HepG2 (cell line): ENCODE data around the gene AP5Z1. TPM values are rescaled to one million over a fixed set of nuclear protein-coding genes. Genes with fewer than 3 reads are reported as not detected.

Experiments used
- CBX2 ChIP-seq, 2 experiments: fragments of 200-600 bp in 1 of 2; sonication (generic); formaldehyde crosslinking in 1 of 2; IDR thresholded peaks; 2 replicates each; pipeline versions ENCODE4 v1.7.0 to v1.8.1; 2018 to 2022; ENCODE audit warnings: low read depth in 2 of 2, low read length in 1 of 2, mild to moderate bottlenecking in 1 of 2, missing genetic modification reagents in 1 of 2
- DNMT1 ChIP-seq: sonication (generic); formaldehyde crosslinking; IDR thresholded peaks from 2 replicates; pipeline ENCODE4 v1.5.1; 2020; ENCODE audit warnings: mild to moderate bottlenecking, missing genetic modification reagents
- FOXA1 ChIP-seq, 2 experiments: fragments of 450-650 bp in 1 of 2; sonication (generic) in 1 of 2; formaldehyde crosslinking in 1 of 2; IDR thresholded peaks; 2 replicates each; pipeline versions ENCODE4 v1.4.0 to v1.6.1; 2016 to 2020; ENCODE audit warnings: missing genetic modification reagents in 1 of 2
- FOXC1 ChIP-seq: sonication (generic); formaldehyde crosslinking; IDR thresholded peaks from 2 replicates; pipeline ENCODE4 v1.8.0; 2022; ENCODE audit warnings: mild to moderate bottlenecking, missing genetic modification reagents, borderline replicate concordance
- FOXP1 ChIP-seq, 2 experiments: fragments of 450-650 bp in 1 of 2; IDR thresholded peaks; 2 replicates each; pipeline ENCODE4 v1.6.1; 2017 to 2018; ENCODE audit warnings: antibody characterized with exemption in 1 of 2
- GMEB2 ChIP-seq: IDR thresholded peaks from 2 replicates; pipeline ENCODE4 v1.6.1; 2016; ENCODE audit warnings: missing biosample characterization, missing genetic modification reagents, low read depth
- HOXD1 ChIP-seq: sonication (generic); formaldehyde crosslinking; IDR thresholded peaks from 2 replicates; pipeline ENCODE4 v1.5.0; 2020; ENCODE audit warnings: missing genetic modification reagents
- KDM3A ChIP-seq: IDR thresholded peaks from 2 replicates; pipeline ENCODE4 v1.6.1; 2018; ENCODE audit warnings: low read depth, missing compliant biosample characterization
- RCOR2 ChIP-seq: IDR thresholded peaks from 2 replicates; pipeline ENCODE4 v1.6.1; 2016; ENCODE audit warnings: missing biosample characterization, missing genetic modification reagents
- STAT5B ChIP-seq: sonication (generic); formaldehyde crosslinking; IDR thresholded peaks from 2 replicates; pipeline ENCODE4 v1.4.0; 2020; ENCODE audit warnings: missing genetic modification reagents
- STAT6 ChIP-seq: sonication (generic); formaldehyde crosslinking; IDR thresholded peaks from 2 replicates; pipeline ENCODE4 v1.4.0; 2020; ENCODE audit warnings: missing genetic modification reagents, mild to moderate bottlenecking, borderline replicate concordance
- U2AF2 ChIP-seq: fragments of 200-400 bp; formaldehyde crosslinking; IDR thresholded peaks from 2 replicates; pipeline ENCODE4 v1.6.1; 2017; ENCODE audit warnings: low read depth, mild to moderate bottlenecking, low read length
- ZBTB42 ChIP-seq: sonication (generic); formaldehyde crosslinking; IDR thresholded peaks from 2 replicates; pipeline ENCODE4 v1.5.0; 2020; ENCODE audit warnings: mild to moderate bottlenecking, missing genetic modification reagents
- ZFP41 ChIP-seq: sonication (generic); formaldehyde crosslinking; IDR thresholded peaks from 2 replicates; pipeline ENCODE4 v1.4.0; 2020; ENCODE audit warnings: mild to moderate bottlenecking, missing genetic modification reagents, borderline replicate concordance
- ZIK1 ChIP-seq: sonication (generic); formaldehyde crosslinking; IDR thresholded peaks from 2 replicates; pipeline ENCODE4 v1.5.0; 2020; ENCODE audit warnings: mild to moderate bottlenecking, low read depth, missing genetic modification reagents, borderline replicate concordance
- ZNF121 ChIP-seq: sonication (generic); formaldehyde crosslinking; IDR thresholded peaks from 2 replicates; pipeline ENCODE4 v1.5.0; 2020; ENCODE audit warnings: mild to moderate bottlenecking, missing genetic modification reagents
- ZNF232 ChIP-seq: sonication (generic); formaldehyde crosslinking; IDR thresholded peaks from 2 replicates; pipeline ENCODE4 v1.4.0; 2020; ENCODE audit warnings: missing genetic modification reagents, borderline replicate concordance
- ZNF468 ChIP-seq: sonication (generic); formaldehyde crosslinking; IDR thresholded peaks from 2 replicates; pipeline ENCODE4 v1.8.0; 2022; ENCODE audit warnings: mild to moderate bottlenecking, moderate library complexity, missing genetic modification reagents
- ZNF496 ChIP-seq: sonication (generic); formaldehyde crosslinking; IDR thresholded peaks from 2 replicates; pipeline ENCODE4 v1.8.1; 2023; ENCODE audit warnings: mild to moderate bottlenecking, moderate library complexity, missing genetic modification reagents; ENCODE audit not compliant: insufficient replicate concordance
- ZNF567 ChIP-seq: sonication (generic); formaldehyde crosslinking; IDR thresholded peaks from 2 replicates; pipeline ENCODE4 v1.8.1; 2023; ENCODE audit warnings: mild to moderate bottlenecking, missing genetic modification reagents, borderline replicate concordance
- ZNF724P ChIP-seq: sonication (generic); formaldehyde crosslinking; IDR thresholded peaks from 2 replicates; pipeline ENCODE4 v1.8.0; 2022; ENCODE audit warnings: missing genetic modification reagents, borderline replicate concordance
- ZNF740 ChIP-seq: sonication (generic); formaldehyde crosslinking; IDR thresholded peaks from 2 replicates; pipeline ENCODE4 v1.4.0; 2020; ENCODE audit warnings: missing genetic modification reagents
- ZSCAN25 ChIP-seq: sonication (generic); formaldehyde crosslinking; IDR thresholded peaks from 2 replicates; pipeline ENCODE4 v1.8.0; 2022; ENCODE audit warnings: mild to moderate bottlenecking, missing genetic modification reagents
- polyA plus RNA-seq, 8 experiments: library from polyadenylated mRNA; depleted of rRNA in 3 of 8; stranded (reverse) in 7 of 8; unstranded in 1 of 8; fragments of >200 nt; fragmentation: Illumina TruSeq in 4 of 8; extraction: Trizol in 4 of 8; gene quantifications; 2 replicates each; pipeline versions ENCODE4 v1.2.1 to v1.2.3, GENCODE V29; 2011 to 2016; ENCODE audit warnings: low read depth in 4 of 8, missing spikeins in 1 of 8, mixed read lengths in 1 of 8; ENCODE audit not compliant: insufficient read depth in 1 of 8
- total RNA-seq, 5 experiments: library from RNA; depleted of rRNA; stranded (reverse); fragments of >200 nt; fragmentation: Illumina TruSeq; extraction: Trizol; gene quantifications; 2 replicates each; pipeline ENCODE4 v1.2.3, GENCODE V29; 2016; ENCODE audit warnings: low read depth in 1 of 5

Gene AP5Z1
- total and polyA plus RNA-seq, 2 of the 13 experiments (the other 11 are each of a cell fraction or from before 2014, with no cell fraction given): 9.3 to 15.1 TPM

- TF ChIP-seq CBX2 (IDR thresholded peaks at IDR 0.05; ENCODE audit: low read depth, low read length): no peak
- no peak for TF ChIP-seq CBX2 (CRISPR knock-in tag; IDR thresholded peaks at IDR 0.05; ENCODE audit: low read depth)
- no peak for TF ChIP-seq ZNF232 (CRISPR knock-in tag)
- TF ChIP-seq ZNF567 (CRISPR knock-in tag): no peak
- no peak for TF ChIP-seq U2AF2
- no peak for TF ChIP-seq ZNF724P (CRISPR knock-in tag)
- no peak for TF ChIP-seq KDM3A (CRISPR knock-in tag)
- no peak for TF ChIP-seq RCOR2
- TF ChIP-seq ZNF740 (CRISPR knock-in tag): no peak
- TF ChIP-seq ZNF468 (CRISPR knock-in tag): no peak
- no peak for TF ChIP-seq ZNF121 (CRISPR knock-in tag)
- no peak for TF ChIP-seq FOXA1 (IDR thresholded peaks at IDR 0.05)
- TF ChIP-seq FOXA1 (CRISPR knock-in tag; IDR thresholded peaks at IDR 0.05): no peak
- no peak for TF ChIP-seq STAT6 (CRISPR knock-in tag)
- no peak for TF ChIP-seq ZBTB42 (CRISPR knock-in tag)
- TF ChIP-seq HOXD1: no peak
- no peak for TF ChIP-seq ZIK1 (CRISPR knock-in tag)
- TF ChIP-seq ZNF496 (CRISPR knock-in tag): no peak
- no peak for TF ChIP-seq DNMT1
- 0 out of 2 replicates have a peak, but pooled peaks have one; percentile 23 for TF ChIP-seq FOXC1
- no peak for TF ChIP-seq FOXP1 (IDR thresholded peaks at IDR 0.05)
- TF ChIP-seq FOXP1 (CRISPR knock-in tag; IDR thresholded peaks at IDR 0.05): no peak
- TF ChIP-seq ZSCAN25 (CRISPR knock-in tag): peak; percentile 94
- no peak for TF ChIP-seq ZFP41 (CRISPR knock-in tag)
- TF ChIP-seq GMEB2 (CRISPR knock-in tag): no peak
- TF ChIP-seq STAT5B (CRISPR knock-in tag): no peak
These were observed 21.6 kb upstream of the AP5Z1 start (continued) for GRCh38 chr7:4753598-4754432.
